Colon (tissue), 2 donors: ENCODE results near the gene LPIN1.
"Not testable (repeated sequence)": the region's sequence is repeated elsewhere in the genome, so short reads cannot be mapped to it uniquely, and the experiment has no call there.

Experiments used
- FAIRE-seq: peaks from 2 replicates; lab custom pipeline; 2012; peaks lifted over from hg19 to GRCh38; lab: Jason Lieb, UNC
- donor health status: control.
- donor health status: control.

LPIN1 gene

GRCh38 chr2:11716689-11717321 lies 29.6 kb upstream of the LPIN1 start:
- FAIRE-seq: no peak

DNA sequence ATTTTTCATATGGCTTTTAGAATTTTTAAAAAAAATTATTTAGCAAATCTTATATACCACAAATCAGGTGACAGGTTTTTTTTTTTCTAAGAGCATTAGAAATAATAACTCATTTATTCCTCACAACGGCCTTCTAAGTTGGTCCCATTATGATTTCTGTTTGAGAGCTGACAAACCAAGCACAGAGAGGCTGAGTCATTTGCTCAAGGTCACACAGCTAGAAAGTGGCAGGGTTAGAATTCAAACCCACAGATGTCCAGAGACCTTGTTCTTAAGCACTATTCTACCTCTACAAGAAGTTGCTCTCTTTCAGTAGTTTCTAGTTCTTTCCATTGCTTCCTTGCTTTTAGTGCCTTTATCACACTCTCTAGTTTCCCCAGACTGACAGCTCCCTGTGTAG lies 28.8 kb upstream of the LPIN1 start:
- no peak for FAIRE-seq

DNA sequence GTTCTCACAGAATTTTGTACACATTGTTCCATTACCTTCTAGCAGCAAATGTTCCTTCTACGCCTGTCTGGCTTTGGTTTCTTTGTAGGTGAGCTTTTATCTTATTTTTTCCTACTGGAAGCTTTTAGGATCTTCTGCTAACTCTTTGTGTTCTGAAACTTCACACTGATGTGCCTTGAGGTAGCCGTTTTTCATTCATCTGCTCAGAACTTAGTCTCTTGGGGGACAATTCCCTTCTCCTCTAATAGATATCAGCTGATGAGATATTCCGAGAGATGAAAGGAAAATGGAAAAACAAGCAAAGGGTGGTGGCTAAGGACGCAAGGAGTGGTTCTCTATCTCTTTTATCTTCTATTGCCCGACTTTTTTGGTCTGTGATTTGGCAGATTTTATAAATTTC lies 27.8 kb upstream of the LPIN1 start:
- no peak for FAIRE-seq

DNA sequence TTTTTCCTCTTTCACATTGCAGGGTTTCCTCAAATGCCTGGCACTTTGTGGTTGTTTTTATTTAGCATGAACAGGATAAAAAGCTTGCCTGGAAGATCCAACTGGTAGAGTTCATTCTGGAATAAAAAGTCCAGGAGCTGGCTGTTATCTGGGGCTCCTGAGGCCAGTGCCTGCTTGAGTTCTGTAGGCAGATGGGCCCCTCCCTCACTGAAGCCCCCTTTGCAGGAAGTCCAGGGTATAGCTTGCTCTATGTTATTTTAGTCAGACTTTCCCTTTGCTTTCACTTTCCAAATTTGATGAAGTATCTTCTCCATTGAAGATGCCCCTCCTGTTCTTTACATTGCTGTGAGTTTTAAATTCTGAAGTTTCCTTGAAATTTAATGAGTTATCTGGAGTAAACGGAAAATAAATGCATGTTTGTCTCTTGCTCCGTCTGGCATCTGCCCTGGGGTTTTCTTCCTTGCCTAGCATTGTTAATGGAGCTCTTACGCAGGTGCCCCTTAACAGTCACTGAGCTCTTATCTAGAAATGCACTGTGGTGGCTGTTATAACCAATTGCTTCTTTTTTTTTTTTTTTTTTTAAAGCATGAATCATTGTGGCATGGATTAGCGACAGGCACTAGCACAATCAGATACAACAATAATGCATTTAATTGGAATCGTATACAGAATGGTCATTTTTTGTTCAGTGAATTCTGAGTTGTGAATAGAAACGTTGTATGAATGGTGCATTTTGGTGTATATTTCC lies 27.0 kb upstream of the LPIN1 start:
- FAIRE-seq: no peak

- FAIRE-seq: no peak
Observed at GRCh38 chr2:11720752-11721151, 25.7 kb upstream of the LPIN1 start.

GRCh38 chr2:11722292-11723060 lies 24.0 kb upstream of the LPIN1 start:
- no peak for FAIRE-seq

DNA sequence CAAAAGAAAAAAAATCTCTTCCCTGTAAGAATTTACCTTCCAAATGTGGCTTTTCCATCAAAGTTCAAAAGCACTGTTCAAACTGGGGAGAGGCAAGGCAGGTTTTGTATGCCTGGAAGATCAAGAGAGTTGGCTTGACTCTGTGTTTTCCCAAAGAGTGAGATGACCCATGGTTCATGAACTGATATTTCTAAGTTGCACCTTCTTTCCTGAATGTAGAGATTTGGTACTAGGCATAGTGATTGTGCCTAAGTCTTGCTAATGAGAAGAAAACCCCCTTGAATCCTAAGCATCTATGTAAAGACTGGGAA lies 23.4 kb upstream of the LPIN1 start:
- no peak for FAIRE-seq

GRCh38 chr2:11724151-11724550 lies 22.3 kb upstream of the LPIN1 start:
- no peak for FAIRE-seq

DNA sequence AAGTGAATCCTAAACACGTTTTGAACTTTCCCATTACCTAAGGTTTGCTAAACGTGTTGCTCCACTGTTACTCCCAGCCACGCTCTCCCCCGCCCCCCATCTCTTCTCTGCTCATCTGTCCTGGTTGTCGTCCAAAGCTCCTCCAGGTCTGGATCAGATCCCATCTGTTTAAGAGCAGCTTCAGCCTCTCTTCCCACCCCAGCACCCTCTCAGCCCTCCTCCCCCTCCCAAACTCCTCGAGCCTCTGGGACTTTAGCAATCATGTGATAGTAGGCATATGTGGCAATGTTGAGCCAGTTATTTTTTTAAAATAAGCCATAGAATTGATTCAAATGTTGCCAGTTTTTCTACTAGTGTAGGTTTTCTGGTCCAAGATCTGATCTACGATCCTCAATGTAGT lies 20.0 kb upstream of the LPIN1 start:
- FAIRE-seq: no peak

DNA sequence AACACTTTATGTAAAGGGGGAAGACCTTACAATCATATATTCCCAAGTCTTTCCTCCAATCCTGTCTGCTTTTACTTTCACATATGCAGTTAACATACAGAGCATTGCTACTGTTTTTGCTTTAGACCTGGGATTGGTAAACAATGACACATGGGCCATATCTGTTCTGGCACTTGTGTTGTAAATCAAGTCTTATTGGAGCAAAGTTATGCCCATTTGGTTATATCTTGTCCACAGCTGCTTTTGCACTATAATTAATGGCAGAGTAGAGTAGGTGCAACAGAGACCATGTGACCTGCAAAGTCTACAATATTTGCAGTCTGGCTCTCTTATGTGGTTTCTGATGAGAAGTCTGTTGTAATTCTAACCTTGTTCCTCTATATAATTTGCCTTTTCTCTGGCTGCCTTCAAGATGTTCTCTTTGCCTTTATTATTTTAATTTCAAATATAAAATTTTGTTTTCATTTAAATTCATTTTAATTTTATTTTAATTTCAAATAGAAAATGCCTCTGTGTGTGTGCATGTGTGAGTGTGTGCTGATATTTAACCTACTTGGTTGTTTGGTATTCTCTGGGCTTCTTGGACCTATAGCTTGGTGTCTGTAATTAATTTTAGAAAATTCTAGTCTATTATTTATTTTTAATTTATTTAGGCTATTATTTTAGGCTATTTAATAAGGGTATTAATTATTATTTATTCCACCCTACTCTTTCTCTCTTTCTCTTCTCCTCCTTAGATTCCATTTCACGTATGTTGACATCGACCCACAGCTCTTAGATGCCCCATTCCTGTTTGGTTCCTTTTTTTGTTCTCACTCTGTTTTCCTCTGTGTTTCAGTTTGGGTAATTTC lies 16.8 kb upstream of the LPIN1 start:
- no peak for FAIRE-seq

DNA sequence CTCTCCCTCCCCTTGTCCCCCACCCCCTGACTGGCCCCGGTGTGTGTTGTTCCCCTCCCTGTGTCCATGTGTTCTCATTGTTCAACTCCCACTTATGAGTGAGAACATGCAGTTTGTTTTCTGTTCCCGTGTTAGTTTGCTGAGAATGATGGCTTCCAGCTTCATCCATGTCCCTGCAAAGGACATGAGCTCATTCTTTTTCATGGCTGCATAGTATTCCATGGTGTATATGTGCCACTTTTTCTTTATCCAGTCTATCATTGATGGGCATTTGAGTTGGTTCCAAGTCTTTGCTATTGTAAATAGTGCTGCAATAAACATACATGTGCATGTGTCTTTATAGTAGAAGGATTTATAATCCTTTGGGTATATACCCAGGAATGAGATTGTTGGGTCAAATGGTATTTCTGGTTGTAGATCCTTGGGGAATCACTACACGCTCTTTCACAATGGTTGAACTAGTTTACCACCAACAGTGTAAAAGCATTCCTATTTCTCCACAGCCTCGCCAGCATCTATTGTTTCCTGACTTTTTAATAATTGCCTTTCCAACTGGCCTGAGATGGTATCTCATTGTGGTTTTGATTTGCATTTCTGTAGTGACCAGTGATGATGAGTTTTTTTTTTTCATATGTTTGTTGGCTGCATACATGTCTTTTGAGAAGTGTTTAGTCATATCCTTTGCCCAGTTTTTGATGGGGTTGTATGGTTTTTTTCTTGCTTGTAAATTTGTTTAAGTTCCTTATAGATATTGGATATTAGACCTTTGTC lies 15.0 kb upstream of the LPIN1 start:
- not testable (repeated sequence) for FAIRE-seq

DNA sequence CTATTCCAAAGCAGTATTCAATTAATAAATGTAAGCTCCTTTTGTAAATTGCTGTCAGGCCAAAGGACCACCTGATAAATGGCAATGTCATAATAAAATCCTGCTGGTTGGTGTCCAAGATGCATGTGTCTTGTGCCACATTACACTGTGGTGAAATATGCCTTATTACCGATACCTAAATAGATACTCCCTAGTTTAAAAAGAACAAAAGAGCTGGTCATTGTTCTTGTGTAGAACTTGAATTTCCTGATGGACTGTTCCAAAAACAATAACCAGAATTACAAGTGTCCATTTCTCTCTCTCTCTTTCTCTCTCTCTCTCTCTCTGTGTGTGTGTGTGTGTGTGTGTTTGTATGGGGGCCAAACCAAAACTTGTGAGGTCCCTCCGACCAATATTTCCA lies 13.8 kb upstream of the LPIN1 start:
- no peak for FAIRE-seq

DNA sequence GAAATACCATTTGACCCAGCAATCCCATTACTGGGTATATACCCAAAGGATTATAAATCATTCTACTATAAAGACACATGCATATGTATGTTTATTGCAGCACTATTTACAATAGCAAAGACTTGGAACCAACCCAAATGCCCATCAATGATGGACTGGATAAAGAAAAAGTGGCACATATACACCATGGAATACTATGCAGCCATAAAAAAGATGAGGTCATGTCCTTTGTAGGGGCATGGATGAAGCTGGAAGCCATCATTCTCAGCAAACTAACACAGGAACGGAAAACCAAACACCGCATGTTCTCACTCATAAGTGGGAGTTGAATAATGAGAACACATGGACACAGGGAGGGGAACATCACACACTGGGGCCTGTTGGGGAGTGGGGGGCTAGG lies 8.6 kb upstream of the LPIN1 start:
- not testable (repeated sequence) for FAIRE-seq

DNA sequence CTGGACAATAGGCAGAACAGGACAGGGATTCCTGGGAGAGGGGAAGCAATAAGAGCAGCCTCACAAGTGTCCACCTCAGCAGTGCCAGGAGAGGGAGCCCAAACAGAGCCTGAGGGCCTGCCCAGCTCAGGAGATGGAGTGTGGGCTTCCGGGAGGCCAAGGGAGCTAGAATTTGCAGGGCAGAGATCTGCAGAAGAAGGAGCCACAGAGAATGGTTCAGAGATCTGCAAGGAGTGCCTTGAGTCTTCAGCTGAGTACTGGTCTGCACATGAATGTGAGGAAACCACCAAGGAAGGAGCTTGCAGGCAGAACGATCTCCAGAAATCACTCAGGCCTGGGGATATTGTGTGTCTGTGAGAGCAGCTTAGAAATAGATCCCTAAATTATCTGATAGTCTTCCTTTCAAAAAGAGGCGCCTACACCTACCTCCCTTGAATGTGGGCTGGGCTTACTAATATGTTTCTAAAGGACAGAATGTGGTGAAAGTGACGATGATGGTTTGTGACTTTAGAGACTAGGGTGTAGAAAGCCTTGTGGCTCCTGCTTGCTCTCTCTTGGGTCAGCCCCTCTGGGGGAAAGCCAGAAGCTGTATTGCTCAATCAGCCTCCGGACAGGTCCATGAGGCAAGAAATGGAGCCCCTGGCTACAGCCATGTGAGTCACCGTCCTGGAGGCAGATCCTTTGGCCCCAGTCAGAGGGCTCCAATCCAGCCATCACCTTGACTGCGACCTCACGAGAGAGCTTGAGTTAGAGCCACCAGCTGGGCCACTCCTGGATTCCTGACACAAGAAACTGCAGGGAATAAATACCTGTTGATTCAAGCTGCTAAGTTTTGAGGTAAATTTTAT lies 7.6 kb upstream of the LPIN1 start:
- no peak for FAIRE-seq

- no peak for FAIRE-seq
Observed at GRCh38 chr2:11740723-11741122, 5.7 kb upstream of the LPIN1 start.

- FAIRE-seq: no peak
Observed at GRCh38 chr2:11742317-11742701, 4.1 kb upstream of the LPIN1 start.

- no peak for FAIRE-seq
Observed at GRCh38 chr2:11742702-11743357, 3.6 kb upstream of the LPIN1 start.

GRCh38 chr2:11743366-11743765 lies 3.1 kb upstream of the LPIN1 start:
- no peak for FAIRE-seq

- no peak for FAIRE-seq
Observed at GRCh38 chr2:11743846-11744553, 2.4 kb upstream of the LPIN1 start.
